GM12874 (cell line): ENCODE measurements around the gene ZBTB20.

Experiments
- TF ChIP-seq, protein P1 (sequence below): IDR thresholded peaks from 2 replicates; pipeline ENCODE4 v1.5.1; 2011; ENCODE audit warnings: low read depth, mild to moderate bottlenecking, control low read depth, low read length, moderate library complexity; ENCODE audit not compliant: insufficient read depth

Gene ZBTB20

DNA sequence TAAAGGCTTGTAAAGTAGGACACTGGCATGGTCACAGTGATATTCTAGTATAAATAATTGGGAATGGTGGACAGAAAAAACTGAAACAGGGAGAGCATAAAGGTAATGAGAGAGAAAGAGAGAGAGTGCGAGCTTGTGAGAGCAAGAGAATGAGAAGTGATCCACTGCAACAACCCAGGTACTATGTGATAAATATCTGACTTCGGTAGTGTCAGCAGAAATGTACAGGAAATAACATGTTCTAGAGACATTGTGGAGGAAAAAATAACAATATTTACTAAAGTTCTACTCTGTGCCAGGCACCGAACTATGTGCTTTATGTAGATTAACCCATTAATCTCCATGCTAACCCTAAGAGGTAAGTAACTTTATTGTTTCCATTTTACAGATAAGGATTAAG, 425.9 kb downstream of the ZBTB20 start:
- TF ChIP-seq, protein P1, sequence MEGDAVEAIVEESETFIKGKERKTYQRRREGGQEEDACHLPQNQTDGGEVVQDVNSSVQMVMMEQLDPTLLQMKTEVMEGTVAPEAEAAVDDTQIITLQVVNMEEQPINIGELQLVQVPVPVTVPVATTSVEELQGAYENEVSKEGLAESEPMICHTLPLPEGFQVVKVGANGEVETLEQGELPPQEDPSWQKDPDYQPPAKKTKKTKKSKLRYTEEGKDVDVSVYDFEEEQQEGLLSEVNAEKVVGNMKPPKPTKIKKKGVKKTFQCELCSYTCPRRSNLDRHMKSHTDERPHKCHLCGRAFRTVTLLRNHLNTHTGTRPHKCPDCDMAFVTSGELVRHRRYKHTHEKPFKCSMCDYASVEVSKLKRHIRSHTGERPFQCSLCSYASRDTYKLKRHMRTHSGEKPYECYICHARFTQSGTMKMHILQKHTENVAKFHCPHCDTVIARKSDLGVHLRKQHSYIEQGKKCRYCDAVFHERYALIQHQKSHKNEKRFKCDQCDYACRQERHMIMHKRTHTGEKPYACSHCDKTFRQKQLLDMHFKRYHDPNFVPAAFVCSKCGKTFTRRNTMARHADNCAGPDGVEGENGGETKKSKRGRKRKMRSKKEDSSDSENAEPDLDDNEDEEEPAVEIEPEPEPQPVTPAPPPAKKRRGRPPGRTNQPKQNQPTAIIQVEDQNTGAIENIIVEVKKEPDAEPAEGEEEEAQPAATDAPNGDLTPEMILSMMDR: no peak

DNA sequence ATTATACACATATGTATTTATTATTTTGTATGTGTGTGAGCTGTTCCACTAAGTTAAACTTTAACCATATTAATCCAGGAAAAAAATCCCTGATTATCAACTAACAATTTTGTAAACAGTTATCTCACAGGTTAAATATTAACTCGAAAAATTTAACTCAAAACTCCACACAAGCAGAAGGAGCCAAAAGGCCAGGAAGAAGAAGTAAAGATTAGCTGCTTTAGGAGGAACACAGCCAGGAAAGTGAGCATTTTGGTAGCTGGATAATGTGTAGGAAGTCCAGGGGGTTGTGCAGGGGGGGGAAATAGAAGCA, 428.2 kb downstream of the ZBTB20 start:
- TF ChIP-seq, protein P1: no peak

DNA sequence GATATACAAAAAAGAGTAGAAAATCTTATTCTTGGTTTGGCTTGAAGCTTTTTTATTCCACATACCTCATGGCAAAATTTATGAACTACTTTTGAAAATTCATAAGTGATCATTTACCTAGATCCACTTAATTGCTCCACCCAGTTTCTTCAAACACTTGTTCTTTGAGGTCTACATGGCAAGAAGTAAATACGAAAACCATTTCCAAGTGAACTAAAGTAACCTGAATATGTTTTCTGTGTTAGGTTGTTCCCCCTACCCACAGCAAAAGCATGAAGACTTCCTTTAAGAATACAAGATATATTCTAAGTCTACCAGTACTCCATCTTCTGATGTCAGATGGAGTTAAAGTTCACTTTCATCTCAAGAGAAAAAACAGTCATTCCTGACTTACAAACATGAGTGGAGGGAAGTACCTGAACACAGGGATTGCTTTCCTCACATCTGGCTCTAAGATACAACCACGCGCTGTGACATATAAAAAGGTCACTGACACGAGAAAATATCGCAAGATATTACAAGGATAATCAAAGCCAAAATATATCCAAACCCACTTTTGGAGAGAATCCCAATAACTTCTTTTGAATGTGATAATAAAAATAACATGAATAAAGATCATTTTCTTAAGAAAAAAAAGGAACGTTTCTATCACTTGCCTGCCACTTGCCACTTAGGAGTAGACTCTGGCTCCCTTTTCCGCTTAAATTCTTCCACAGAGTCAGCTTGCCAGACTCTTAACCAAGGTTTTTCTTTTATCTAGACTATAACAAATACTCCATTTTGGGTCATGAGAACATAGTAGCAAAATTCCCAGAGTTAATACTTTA, 428.8 kb downstream of the ZBTB20 start:
- TF ChIP-seq, protein P1: no peak

GRCh38 chr3:114716916-114717315, 430.2 kb downstream of the ZBTB20 start:
- TF ChIP-seq, protein P1: no peak

- TF ChIP-seq, protein P1: no peak
Measured at GRCh38 chr3:114716126-114716525, 431.0 kb downstream of the ZBTB20 start.

- TF ChIP-seq, protein P1: no peak
Measured at GRCh38 chr3:114714957-114715460, 432.1 kb downstream of the ZBTB20 start.

DNA sequence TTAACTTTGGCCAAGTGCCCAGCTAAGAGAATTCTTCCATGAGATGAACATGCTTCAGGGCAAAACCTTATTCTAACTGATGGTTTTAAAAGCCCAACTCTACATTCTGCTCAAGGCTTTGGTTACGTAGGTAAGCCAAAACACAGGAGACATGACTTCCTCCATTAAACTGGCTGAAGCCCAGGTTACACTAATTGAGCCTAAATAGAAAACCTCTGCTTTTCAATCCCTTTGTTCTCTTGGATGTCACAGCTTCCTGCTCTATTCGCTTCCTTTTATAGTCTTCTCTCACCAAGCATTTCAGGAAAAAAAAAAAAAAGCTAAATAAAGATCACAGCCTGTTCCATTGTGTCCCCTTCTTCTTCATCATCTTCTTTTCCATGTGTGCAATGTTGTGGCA, 432.9 kb downstream of the ZBTB20 start:
- TF ChIP-seq, protein P1: no peak
